ENCODE results near the gene MCOLN1.

The MCOLN1 gene

DNA sequence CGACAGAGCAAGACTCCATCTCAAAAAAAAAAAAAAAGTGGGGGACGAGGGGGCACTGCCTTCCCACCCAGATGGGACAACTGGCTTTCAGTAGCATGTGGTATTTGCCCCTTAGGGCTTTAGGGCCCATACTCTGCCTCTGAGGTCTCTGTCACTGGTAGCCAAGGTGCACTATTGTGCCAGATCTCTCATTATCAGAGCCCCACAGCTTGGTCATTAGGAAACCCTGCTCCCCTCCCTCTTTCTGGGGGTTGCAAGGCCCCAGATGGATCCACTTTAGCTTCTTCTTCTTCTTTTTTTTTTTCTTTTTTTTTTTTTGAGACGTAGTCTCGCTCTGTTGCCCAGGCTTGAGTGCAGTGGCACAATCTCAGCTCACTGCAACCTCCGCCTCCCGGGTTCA, 17.7 kb upstream of the MCOLN1 start:
- DNase-seq = no peak

DNA sequence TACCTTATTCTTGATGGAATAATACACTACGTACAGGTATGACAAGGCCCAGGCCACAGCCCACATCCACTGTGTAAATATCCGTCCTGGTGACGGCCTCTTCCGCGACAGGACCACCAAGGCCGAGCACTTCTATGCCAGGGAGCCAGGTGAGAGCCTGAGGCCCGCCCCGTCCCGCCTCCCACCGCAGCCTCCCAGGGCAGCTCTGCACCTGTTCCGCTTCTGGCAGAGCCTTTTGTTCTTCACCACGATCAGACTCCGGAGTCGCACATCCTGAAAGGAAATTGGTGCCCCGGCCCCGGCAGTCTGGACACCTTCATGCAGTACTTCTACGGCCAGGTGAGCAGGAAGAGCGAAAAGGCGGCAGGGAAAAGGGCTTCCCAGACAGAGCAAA, 17.1 kb upstream of the MCOLN1 start:
- peak; percentile 16 for DNase-seq

DNA sequence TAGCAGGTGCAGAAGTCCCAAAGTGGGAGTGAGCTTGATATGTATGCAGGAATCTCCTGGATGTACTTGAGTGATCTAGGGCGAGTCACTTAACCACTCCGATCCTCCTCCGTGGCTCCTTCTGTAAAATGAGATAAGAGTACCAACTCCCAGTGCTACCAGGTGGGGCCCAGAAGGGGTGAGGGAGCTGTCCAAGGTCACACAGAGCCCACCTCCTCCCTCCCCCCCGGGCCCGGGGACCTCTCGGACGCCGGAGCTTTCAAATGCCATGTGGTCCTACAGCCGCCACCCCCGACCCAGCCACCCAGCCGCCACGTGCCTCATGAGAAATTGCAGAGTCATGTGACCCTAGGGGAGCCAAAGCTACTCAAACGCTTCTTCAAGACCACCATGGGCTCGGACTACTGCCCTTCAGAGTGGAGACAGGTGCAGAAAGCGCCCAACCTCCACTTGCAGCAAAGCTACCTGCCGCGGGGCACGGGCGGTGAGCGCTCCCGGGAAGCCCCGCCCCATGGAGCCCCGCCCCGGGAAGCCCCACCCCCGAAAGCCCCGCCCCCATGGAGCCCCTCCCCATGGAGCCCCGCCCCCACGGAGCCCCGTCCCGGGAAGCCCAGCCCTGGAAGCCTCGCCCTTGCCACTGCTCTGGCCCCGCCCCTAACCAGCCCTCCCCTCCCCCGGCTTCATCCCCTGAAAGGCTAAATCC, 16.6 kb upstream of the MCOLN1 start:
- no peak for DNase-seq

- DNase-seq = peak; percentile 36
Observed at GRCh38 chr19:7506385-7507328, 15.8 kb upstream of the MCOLN1 start.

DNA sequence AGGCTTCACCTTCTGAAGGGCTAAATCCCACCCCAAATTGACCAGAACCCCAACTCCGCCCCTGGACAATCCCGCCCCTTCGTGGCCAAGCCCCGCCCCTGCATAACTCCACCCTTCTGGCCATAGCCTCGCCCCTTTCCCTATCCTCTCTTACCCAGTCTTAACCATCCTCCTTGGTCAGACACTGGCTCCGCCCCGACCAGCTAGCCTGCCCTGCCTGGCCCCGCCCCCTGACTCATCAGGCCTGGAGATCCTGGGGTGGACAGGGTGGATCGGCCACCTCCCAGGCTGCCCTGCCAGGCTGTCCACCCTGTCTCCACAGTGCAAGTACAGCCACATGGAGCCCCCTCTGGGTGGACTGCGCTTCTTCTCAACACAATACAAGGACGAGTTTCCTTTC, 14.5 kb upstream of the MCOLN1 start:
- DNase-seq = no peak

DNA sequence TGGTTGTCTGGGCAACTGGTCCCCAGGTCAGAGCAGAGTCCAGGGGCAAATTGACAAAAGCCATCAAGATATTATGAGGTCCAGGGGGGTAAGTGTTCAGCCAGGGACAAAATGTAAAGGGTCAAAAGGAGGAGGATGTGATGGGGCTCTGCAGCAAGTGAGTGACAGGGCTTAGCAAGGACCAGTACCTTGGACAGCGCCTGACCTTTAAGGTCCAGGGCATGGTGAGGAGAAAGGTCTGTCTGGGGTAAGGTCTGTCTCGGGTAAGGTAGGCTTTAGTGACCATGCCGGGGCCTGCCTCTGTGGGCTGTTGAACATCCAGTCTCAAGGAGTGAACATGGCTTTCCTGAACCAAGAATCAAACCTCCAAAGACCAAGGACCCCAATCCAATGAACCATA, 12.8 kb upstream of the MCOLN1 start:
- DNase-seq = no peak

- DNase-seq = no peak
Observed at GRCh38 chr19:7512400-7512851, 10.0 kb upstream of the MCOLN1 start.

DNA sequence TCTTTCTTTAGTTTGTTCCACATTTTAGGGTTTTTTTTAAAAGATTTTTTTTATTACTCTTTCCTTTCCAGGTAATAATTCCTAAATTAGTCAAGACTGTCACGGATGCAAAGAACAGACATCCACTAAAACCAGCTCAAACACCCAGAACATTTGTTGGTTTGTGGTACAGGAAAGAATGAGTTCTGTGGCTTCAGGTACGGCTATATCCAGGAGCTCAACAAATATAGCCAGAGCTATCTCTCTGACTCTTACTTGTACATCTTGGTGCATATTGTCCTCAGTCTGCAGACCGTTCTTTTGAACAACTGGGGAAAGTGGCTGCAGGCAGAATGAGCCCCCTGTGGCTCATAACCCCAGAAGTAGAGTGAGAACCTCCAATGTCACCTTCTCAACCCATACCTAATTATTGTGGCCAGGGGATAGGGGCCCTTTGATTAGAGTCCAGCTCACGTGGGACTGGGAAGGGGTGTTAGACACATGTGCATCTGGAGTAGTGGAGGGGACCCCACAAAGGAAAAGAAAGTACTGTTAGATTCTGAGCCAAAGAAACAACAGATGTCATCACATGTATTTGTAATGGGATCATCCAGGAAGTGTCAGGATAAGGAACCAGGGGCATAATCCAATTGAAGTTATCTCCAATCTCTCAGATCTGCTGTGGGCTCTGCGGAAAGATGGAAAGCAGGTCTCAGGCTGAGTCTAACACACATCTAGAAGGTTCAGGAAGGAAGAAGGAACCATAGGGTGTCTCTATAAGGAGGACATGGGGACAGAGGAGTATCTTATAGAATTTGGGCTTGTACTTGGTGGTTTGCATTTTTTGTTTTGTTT, 8.4 kb upstream of the MCOLN1 start:
- no peak for DNase-seq

GRCh38 chr19:7515110-7515644, 7.2 kb upstream of the MCOLN1 start:
- DNase-seq = no peak

DNA sequence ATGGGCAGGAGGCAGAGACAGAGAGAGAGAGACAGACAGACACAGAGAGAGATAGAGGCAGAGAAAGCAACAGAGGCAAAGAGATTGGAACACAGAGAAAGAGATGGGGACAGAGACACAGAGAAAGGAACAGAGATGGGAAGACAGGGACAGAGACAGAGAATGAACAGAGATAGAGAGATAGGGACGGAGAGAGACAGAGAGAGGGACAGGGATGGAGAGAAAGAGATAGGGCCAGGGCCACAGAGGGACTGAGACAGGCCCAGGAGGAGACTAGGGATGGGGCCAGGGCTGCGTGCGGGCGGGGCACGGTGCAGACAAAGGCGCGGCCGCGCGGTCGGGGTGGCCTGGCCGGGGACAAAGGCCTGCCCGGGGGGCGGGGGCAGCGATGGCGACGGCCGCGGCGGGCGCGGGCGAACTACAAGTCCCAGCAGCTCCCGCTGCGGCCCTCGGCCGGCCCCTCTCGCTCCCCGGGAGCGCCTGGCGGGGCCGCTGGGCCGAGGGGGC, 6.7 kb upstream of the MCOLN1 start, which contains the start of gene ZNF358:
Gene ZNF358 (plus strand): TSS at position 459 of the 507 bp plus-strand sequence. CDS start 3,140 bp downstream, outside the sequence.
- peak; percentile 53 for DNase-seq

DNA sequence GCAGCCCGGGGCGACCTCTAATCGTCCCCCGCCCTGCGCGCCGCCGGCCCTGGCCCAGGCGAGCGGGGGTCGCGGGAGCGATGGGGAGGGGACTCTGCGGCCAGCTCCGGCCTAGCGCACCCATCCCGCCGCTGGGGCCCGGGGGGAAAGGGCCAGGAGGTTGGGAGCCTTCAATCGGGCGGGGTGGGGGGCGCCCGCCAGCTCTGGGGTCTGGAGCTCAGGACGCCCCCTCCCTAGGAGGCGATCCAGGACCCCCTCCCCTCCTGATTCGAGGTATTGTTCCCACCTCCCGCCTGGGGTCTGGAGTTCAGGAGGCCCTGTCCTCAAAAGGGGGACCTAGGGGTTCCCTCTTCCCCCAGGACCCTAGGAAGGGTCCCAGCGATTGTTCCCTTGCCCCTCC, 6.1 kb upstream of the MCOLN1 start:
- DNase-seq = no peak

DNA sequence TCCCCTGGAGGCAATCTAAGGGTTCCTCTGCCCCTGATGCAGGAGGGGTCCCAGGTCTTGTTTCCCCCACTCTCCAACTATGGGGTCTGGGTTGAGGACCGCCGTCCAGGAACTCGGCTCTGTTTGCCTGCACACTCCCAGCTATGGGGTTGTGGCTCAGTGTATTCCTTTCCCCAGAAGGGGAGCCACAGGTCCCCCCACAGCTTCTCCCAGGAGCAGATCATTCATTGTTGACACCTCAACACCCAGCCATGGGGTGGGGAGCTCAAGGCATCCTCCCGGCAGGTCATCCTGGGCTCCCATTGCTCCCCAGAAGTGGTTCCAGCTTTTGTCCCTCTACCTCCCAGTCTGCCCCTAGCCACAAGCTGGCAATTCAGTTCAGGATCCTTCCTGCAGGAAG, 5.5 kb upstream of the MCOLN1 start:
- DNase-seq = no peak

GRCh38 chr19:7519361-7520130, 2.9 kb upstream of the MCOLN1 start:
- DNase-seq = no peak

DNA sequence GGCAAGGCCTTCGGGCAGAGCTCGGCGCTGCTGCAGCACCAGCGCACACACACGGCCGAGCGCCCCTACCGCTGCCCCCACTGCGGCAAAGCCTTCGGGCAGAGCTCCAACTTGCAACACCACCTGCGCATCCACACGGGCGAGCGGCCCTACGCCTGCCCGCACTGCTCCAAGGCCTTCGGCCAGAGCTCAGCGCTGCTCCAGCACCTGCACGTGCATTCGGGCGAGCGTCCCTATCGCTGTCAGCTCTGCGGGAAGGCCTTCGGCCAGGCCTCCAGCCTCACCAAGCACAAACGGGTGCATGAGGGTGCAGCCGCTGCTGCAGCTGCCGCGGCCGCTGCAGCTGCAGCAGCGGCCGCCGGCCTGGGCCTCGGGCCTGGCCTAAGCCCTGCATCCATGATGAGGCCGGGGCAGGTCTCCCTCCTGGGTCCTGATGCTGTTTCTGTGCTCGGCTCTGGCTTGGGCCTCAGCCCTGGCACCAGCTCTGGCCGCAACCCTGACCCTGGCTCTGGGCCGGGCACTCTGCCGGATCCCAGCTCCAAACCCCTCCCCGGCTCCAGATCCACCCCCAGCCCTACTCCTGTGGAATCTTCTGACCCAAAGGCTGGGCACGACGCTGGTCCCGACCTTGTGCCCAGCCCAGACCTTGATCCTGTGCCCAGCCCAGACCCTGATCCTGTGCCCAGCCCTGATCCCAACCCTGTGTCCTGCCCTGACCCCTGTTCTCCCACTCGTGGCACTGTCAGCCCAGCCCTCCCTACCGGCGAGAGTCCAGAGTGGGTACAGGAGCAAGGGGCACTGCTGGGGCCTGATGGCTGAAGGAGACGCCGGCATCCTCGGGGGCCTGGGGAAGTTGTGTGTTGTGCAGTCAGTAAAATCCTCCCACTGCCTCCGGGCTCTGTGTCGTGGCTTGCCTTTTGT, 2.0 kb upstream of the MCOLN1 start:
- no peak for DNase-seq

DNA sequence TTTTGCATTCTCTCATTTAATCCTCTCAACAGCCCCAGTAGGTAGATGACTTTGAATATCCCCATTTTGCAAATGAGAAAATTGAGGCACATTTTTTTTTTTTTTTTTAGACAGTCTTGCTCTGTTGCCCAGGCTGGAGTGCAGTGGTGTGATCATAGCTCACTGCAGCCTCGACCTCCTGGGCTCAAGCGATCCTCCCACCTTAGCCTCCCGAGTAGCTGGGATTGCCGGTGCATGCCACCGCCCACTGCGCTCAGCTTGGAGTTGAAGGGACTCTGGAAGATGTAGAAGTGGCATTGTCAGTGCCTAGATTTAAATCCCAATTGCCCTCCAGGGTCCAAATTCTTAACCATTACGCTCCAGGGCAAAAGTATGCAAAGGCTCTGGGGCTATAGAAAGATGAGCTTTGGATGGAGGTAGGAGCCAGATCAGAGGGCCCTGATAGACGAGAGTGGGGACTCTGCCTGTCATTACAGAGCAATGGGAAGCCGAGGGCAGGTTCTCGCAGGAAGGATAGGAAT, 813 bp upstream of the MCOLN1 start:
- DNase-seq = no peak

GRCh38 chr19:7522923-7523667, 671 bp downstream of the MCOLN1 start:
- no peak for DNase-seq

DNA sequence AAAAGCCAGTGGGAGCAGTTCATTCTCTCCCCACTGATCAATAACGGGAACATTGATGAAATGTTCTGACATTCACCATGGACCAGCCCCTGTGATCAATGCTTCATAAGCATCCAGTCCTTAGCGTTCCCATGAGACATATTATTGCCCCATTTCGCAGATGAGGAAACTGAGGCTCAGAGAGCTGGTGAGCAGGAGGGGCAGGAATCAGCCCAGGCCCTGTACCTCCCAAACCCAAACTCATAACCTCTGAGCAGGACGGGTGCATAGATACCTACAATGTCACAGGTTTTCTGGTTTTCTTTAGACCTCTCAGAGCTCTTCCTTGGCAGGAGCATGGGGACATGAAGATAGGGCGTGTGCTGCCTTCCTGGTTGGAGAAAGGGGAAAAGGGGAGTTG, 2.1 kb downstream of the MCOLN1 start:
- DNase-seq = no peak

DNA sequence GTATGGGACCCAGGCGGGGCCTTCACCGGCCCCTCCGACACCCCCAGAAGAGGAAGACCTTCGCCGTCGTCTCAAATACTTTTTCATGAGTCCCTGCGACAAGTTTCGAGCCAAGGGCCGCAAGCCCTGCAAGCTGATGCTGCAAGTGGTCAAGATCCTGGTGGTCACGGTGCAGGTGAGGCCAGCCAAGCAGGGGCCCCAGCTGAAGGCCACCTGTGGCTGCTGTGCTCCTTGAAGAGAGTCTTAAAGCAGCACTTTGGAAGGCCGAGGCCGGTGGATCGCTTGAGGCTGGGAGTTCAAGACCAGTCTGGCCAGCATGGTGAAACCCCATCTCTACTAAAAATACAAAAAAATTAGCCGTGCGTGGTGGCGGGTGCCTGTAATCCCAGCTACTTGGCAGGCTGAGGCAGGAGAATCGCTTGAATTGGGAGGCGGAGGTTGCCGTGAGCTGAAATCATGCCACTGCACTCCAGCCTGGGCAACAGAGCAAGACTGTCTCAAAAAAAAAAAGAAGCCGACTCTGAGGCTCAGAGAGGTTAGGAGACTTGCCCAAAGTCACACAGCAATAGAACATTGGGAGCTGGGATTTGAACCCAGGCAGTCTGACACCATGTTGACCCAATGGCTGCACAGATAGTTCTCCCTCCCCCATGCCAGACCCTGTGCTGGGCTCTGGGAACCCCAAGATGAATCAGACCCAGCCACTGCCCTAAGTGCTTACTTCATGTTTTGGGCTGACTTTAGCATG, 2.7 kb downstream of the MCOLN1 start:
- DNase-seq = no peak

All from CD4-positive, alpha-beta T cell treated with Interleukin-6 for 4 hours (primary cell).